HepG2 (cell line): ENCODE results near the gene GCHFR. TPM values are rescaled to one million over a fixed set of nuclear protein-coding genes. Genes with fewer than 3 reads are reported as not detected.

Experiments used
- ATAC-seq: fragments of 200-7000 bp; cut with Tn5 transposase; 3 replicates; pipeline ENCODE4 v1.9.1; 2020; ENCODE audit warnings: mild to moderate bottlenecking, moderate library complexity
- BruUV-seq: library from RNA; stranded (reverse); fragments of 400-500 nt; replicated peaks from 2 replicates; lab custom pipeline; 2021; lab: Mats Ljungman, UMichigan
- CTCF ChIA-PET: fragments of 300-600 bp; formaldehyde crosslinking; extraction: SDS; loops from one replicate; lab custom pipeline; 2021; ENCODE audit warnings: low total read pairs, inconsistent platforms, low intra/inter-chr PET ratio; lab: Yijun Ruan, JAX
- POLR2A ChIA-PET: fragments of 350-600 bp; sonication (Branson Sonifier 250); formaldehyde crosslinking; loops from one replicate; lab custom pipeline; 2020; ENCODE audit warnings: antibody characterized with exemption, inconsistent platforms; lab: Yijun Ruan, JAX
- DNase-seq: peaks from one replicate; pipeline ENCODE4 v3.0.0-alpha.2; 2015; ENCODE audit warnings: low spot score
- FAIRE-seq: peaks from 3 replicates; lab custom pipeline; 2011; peaks lifted over from hg19 to GRCh38; lab: Jason Lieb, UNC
- H2AFZ ChIP-seq: one replicate; pipeline ENCODE4 v1.6.1; 2011; ENCODE audit warnings: low read length, inconsistent platforms
- H3K27ac ChIP-seq: fragments of 300-600 bp; 3 replicates; pipeline ENCODE4 v1.8.0; 2011; ENCODE audit warnings: mixed run types, mild to moderate bottlenecking, mixed read lengths, low read length, inconsistent platforms; ENCODE audit not compliant: insufficient read depth; ENCODE audit errors: extremely low read length
- H3K27me3 ChIP-seq, 2 experiments: fragments of 200-600 bp in 1 of 2; 2 replicates in 1 of 2; 3 replicates in 1 of 2; pipeline versions ENCODE4 v1.6.0 to v1.8.0; 2011; ENCODE audit warnings: low read length in 2 of 2, mild to moderate bottlenecking in 2 of 2, moderate library complexity in 2 of 2, inconsistent platforms in 1 of 2; ENCODE audit not compliant: insufficient read depth in 2 of 2, control insufficient read depth in 1 of 2
- H3K36me3 ChIP-seq, 2 experiments: fragments of 200-600 bp in 1 of 2; replicated peaks in 1 of 2; 2 replicates in 1 of 2; 3 replicates in 1 of 2; pipeline versions ENCODE4 v1.5.1 to v1.8.0; 2011; ENCODE audit warnings: low read length in 2 of 2, inconsistent platforms in 1 of 2; ENCODE audit not compliant: insufficient read depth in 2 of 2, control insufficient read depth in 1 of 2
- H3K4me1 ChIP-seq: 2 replicates; pipeline ENCODE4 v1.5.1; 2012; ENCODE audit warnings: low read length, inconsistent platforms; ENCODE audit not compliant: insufficient read depth
- H3K4me2 ChIP-seq: 2 replicates; pipeline ENCODE4 v1.6.0; 2011; ENCODE audit warnings: low read depth, low read length, inconsistent platforms
- H3K4me3 ChIP-seq, 3 experiments: fragments of 200-600 bp in 1 of 3; sonication (generic), shearing (Covaris generic) in 1 of 3; replicated peaks in 1 of 3; 2 replicates each; pipeline ENCODE4 v1.5.1; 2011 to 2016; ENCODE audit warnings: low read length in 3 of 3, inconsistent platforms in 2 of 3, low read depth in 2 of 3, mild to moderate bottlenecking in 2 of 3, control low read depth in 1 of 3, mixed read lengths in 1 of 3; ENCODE audit not compliant: insufficient read depth in 1 of 3
- H3K79me2 ChIP-seq: one replicate; pipeline ENCODE4 v1.6.1; 2011; ENCODE audit warnings: low read length, inconsistent platforms; ENCODE audit not compliant: insufficient read depth
- H3K9ac ChIP-seq: 2 replicates; pipeline ENCODE4 v1.6.0; 2011; ENCODE audit warnings: mild to moderate bottlenecking, low read depth, low read length, inconsistent platforms; ENCODE audit not compliant: insufficient read depth
- H3K9me3 ChIP-seq: 2 replicates; pipeline ENCODE4 v1.5.1; 2012; ENCODE audit warnings: mild to moderate bottlenecking, low read length
- H4K20me1 ChIP-seq: 2 replicates; pipeline ENCODE4 v1.6.0; 2011; ENCODE audit warnings: inconsistent platforms, mild to moderate bottlenecking, low read length, moderate library complexity; ENCODE audit not compliant: insufficient read depth
- CHD2 ChIP-seq: IDR thresholded peaks from 2 replicates; pipeline ENCODE4 v1.6.1; 2011; ENCODE audit warnings: low read depth, low read length, improper control_type of control experiment
- FOXA1 ChIP-seq, 2 experiments: fragments of 450-650 bp in 1 of 2; sonication (generic) in 1 of 2; formaldehyde crosslinking in 1 of 2; IDR thresholded peaks; 2 replicates each; pipeline versions ENCODE4 v1.4.0 to v1.6.1; 2016 to 2020; ENCODE audit warnings: missing genetic modification reagents in 1 of 2
- HCFC1 ChIP-seq: fragments of 150-350 bp; IDR thresholded peaks from 2 replicates; pipeline ENCODE4 v1.6.1; 2014; ENCODE audit warnings: low read depth, low read length
- HES4 ChIP-seq: sonication (generic); formaldehyde crosslinking; IDR thresholded peaks from 2 replicates; pipeline ENCODE4 v1.9.0; 2021; ENCODE audit warnings: mild to moderate bottlenecking, missing genetic modification reagents, borderline replicate concordance
- ZNF556 ChIP-seq: sonication (generic); formaldehyde crosslinking; IDR thresholded peaks from 2 replicates; pipeline ENCODE4 v1.4.0; 2020; ENCODE audit warnings: mild to moderate bottlenecking, missing genetic modification reagents, borderline replicate concordance
- ZNF660 ChIP-seq: sonication (generic); formaldehyde crosslinking; IDR thresholded peaks from 2 replicates; pipeline ENCODE4 v1.5.1; 2020; ENCODE audit warnings: mild to moderate bottlenecking, low read depth, missing genetic modification reagents, borderline replicate concordance
- WGBS: methylation state at CpG from one replicate; pipeline ENCODE4 v1.1.6; 2017; ENCODE audit warnings: low lambda C conversion rate; 5-methylcytosine and 5-hydroxymethylcytosine counted together
- in situ Hi-C: cut with HindIII; loops from 2 replicates; pipeline ENCODE4 v1.10.0; 2017; ENCODE audit warnings: low pct_unique_long_range_greater_than_20kb; ENCODE audit not compliant: extremely low pct_ligation_motif_present
- intact Hi-C: fragments of 100-400 bp; cut with micrococcal nuclease; formaldehyde crosslinking; loops from one replicate; pipeline ENCODE4 v1.10.0; 2022; ENCODE audit not compliant: unreplicated experiment
- polyA plus RNA-seq, 8 experiments: library from polyadenylated mRNA; depleted of rRNA in 3 of 8; stranded (reverse) in 7 of 8; unstranded in 1 of 8; fragments of >200 nt; fragmentation: Illumina TruSeq in 4 of 8; extraction: Trizol in 4 of 8; gene quantifications; 2 replicates each; pipeline versions ENCODE4 v1.2.1 to v1.2.3, GENCODE V29; 2011 to 2016; ENCODE audit warnings: low read depth in 4 of 8, missing spikeins in 1 of 8, mixed read lengths in 1 of 8; ENCODE audit not compliant: insufficient read depth in 1 of 8
- total RNA-seq, 5 experiments: library from RNA; depleted of rRNA; stranded (reverse); fragments of >200 nt; fragmentation: Illumina TruSeq; extraction: Trizol; gene quantifications; 2 replicates each; pipeline ENCODE4 v1.2.3, GENCODE V29; 2016; ENCODE audit warnings: low read depth in 1 of 5
- TF ChIP-seq, protein P1 (sequence below): IDR thresholded peaks from 2 replicates; pipeline ENCODE4 v1.6.1; 2016; ENCODE audit warnings: mild to moderate bottlenecking, missing biosample characterization, missing genetic modification reagents

Gene GCHFR
- total and polyA plus RNA-seq, 2 of the 13 experiments (the other 11 are each of a cell fraction or from before 2014, with no cell fraction given), result 51.5 to 92.4 TPM

DNA sequence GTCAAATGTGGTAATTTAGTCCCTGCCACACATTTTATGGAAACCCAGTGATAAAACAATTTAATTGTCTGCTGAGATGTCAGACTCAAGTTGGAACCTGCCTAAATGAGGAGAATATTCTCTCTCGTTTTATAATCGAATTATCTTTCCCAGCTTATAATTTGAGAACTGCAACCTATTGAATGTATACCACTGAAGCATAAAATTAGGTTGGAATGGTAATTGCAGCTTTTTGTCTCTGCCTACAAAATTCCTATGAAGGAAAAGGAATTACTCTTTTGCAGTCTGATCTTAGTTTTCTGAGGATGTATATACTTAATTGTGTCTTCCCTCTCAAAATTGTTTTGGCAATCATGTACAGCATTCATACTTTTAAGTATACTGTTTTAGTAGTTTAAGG, 39.9 kb upstream of the GCHFR start:
- ChIA-PET POLR2A (no interaction called here), CTCF (no interaction called here)
- Histone ChIP-seq H3K9me3 (no peaks in the 10 kb centered on the region), H3K27me3 (no peaks in the 10 kb centered on the region), H3K4me3 (no peak overlapping the region), H3K4me2 (no peak overlapping the region), H4K20me1 (no peaks in the 10 kb centered on the region), H3K36me3 (peaks cover 0 to 23% of the 10 kb centered on the region in 2 experiments; a peak in 3 of 5 replicates), H3K27ac (no peak overlapping the region), H2AFZ (no peak overlapping the region), H3K4me1 (no peaks in the 10 kb centered on the region), H3K79me2 (no peaks in the 10 kb centered on the region), H3K9ac (no peak overlapping the region)
- ATAC-seq (no peak), DNase-seq (no peak), FAIRE-seq (no peak)
- TF ChIP-seq, protein P1, sequence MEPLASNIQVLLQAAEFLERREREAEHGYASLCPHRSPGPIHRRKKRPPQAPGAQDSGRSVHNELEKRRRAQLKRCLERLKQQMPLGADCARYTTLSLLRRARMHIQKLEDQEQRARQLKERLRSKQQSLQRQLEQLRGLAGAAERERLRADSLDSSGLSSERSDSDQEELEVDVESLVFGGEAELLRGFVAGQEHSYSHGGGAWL (CRISPR knock-in tag), result no peak
- intact Hi-C loops (no loop called here), in situ Hi-C loops (no loop called here)
- BruUV-seq, result no TSS peak
- 75% methylated on average over 2 of the region's 2 CpGs for WGBS

DNA sequence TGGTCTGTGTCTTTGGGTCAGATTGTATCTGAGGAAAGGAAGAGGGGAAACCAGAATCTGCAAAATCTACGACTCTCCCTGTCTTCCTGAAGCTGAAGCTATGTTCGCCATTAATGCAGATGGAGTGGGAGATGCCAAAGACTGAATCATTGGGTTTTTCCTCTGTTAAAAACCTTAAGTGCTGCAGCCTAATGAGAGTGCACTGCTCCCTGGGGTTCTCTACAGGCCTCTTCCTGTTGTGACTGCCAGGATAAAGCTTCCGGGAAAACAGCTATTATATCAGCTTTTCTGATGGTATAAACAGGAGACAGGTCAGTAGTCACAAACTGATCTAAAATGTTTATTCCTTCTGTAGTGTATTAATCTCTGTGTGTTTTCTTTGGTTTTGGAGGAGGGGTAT, 32.8 kb upstream of the GCHFR start:
- no peaks in the 10 kb centered on the region for H3K9me3 ChIP-seq
- H3K4me3 ChIP-seq, result no peak overlapping the region
- H3K9ac ChIP-seq, result no peak overlapping the region
- DNase-seq (no peak), FAIRE-seq (no peak), ATAC-seq (no peak)
- H3K27me3 ChIP-seq, result no peaks in the 10 kb centered on the region
- no peaks in the 10 kb centered on the region for H3K4me1 ChIP-seq
- no peak for TF ChIP-seq HCFC1
- no peak for TF ChIP-seq HES4 (CRISPR knock-in tag)
- TF ChIP-seq CHD2, result no peak
- no peak for TF ChIP-seq ZNF660 (CRISPR knock-in tag)
- TF ChIP-seq ZNF556 (CRISPR knock-in tag), result no peak
- TF ChIP-seq FOXA1 (IDR thresholded peaks at IDR 0.05), result no peak
- no peak for TF ChIP-seq FOXA1 (CRISPR knock-in tag; IDR thresholded peaks at IDR 0.05)
- intact Hi-C loops, result no loop called here
- ChIA-PET POLR2A (no interaction called here), CTCF (no interaction called here)
- H4K20me1 ChIP-seq, result no peaks in the 10 kb centered on the region
- no peaks in the 10 kb centered on the region for H3K79me2 ChIP-seq
- no peak overlapping the region for H3K4me2 ChIP-seq
- no peak overlapping the region for H2AFZ ChIP-seq
- H3K36me3 ChIP-seq, result peaks cover 8 to 56% of the 10 kb centered on the region in 2 experiments
- BruUV-seq, result no TSS peak
- no peak overlapping the region for H3K27ac ChIP-seq
- in situ Hi-C loops, result no loop called here
- 90% methylated on average over 3 of the region's 3 CpGs for WGBS
